Right lobe of liver (tissue), 6 donors: ENCODE measurements around the gene SRPK2. TPM values are rescaled to one million over a fixed set of nuclear protein-coding genes. Genes with fewer than 3 reads are reported as not detected.
"Not testable (repeated sequence)": the region's sequence is repeated elsewhere in the genome, so short reads cannot be mapped to it uniquely, and the experiment has no call there.

ENCODE experiments used
- ATAC-seq, 4 donors: fragments of 200-7000 bp; cut with Tn5 transposase; one replicate each; pipeline ENCODE4 v1.9.1; 2020; ENCODE audit warnings: mild to moderate bottlenecking in 4 of 4, moderate library complexity in 4 of 4
- DNase-seq, 3 donors: peaks; one replicate each; pipeline ENCODE4 v3.0.0-alpha.2; 2020
- H3K27ac ChIP-seq, 3 donors: fragments of 200-600 bp; one replicate each; pipeline ENCODE4 v1.8.0; 2022
- H3K27me3 ChIP-seq, 2 donors: fragments of 200-600 bp; one replicate each; pipeline ENCODE4 v1.8.0; 2022
- H3K36me3 ChIP-seq, 4 donors: fragments of 200-600 bp; sonication (generic) in 1 of 4; one replicate each; pipeline versions ENCODE4 v1.5.1 to v1.8.0; 2017 to 2022; ENCODE audit warnings: control low read depth in 1 of 4
- H3K4me1 ChIP-seq, 4 donors: fragments of 200-600 bp; sonication (generic) in 1 of 4; one replicate each; pipeline versions ENCODE4 v1.5.1 to v1.8.0; 2017 to 2022; ENCODE audit warnings: control low read depth in 1 of 4
- H3K4me3 ChIP-seq, 3 donors: fragments of 200-600 bp; one replicate each; pipeline ENCODE4 v1.8.0; 2022
- H3K9me3 ChIP-seq, 4 donors: fragments of 200-600 bp; sonication (generic) in 1 of 4; one replicate each; pipeline versions ENCODE4 v1.5.1 to v1.8.0; 2017 to 2022; ENCODE audit warnings: control low read depth in 1 of 4
- POLR2A ChIP-seq: fragments of 450-650 bp; IDR thresholded peaks from one replicate; pipeline ENCODE4 v1.6.1; 2017; ENCODE audit warnings: antibody characterized with exemption, mild to moderate bottlenecking
- WGBS: methylation state at CpG from one replicate; pipeline ENCODE4 v1.1.6; 2018; ENCODE audit warnings: low coverage, low lambda C conversion rate; ENCODE audit not compliant: insufficient coverage; ENCODE audit errors: missing lambda C conversion rate; 5-methylcytosine and 5-hydroxymethylcytosine counted together
- intact Hi-C, 2 donors: fragments of 100-400 bp; cut with DNase I; formaldehyde crosslinking; loops; one replicate each; pipeline versions ENCODE4 v1.11.2 to v1.14.1; 2022
- total RNA-seq, 6 experiments: library from RNA; depleted of rRNA in 2 of 6; stranded (reverse); fragments of >200 nt in 2 of 6; fragmentation: NEBNext Ultra II Directional in 3 of 6; extraction: Animal tissue kit (Norgen Biotek cat#: 25700) in 3 of 6; gene quantifications; one replicate each; pipeline versions ENCODE4 v1.1.0 to v1.2.4, GENCODE V29; 2016 to 2023
- TF ChIP-seq, protein P1 (sequence below), 4 donors: fragments of 200-600 bp in 3 of 4; fragments of 450-650 bp in 1 of 4; IDR thresholded peaks; one replicate each; pipeline versions ENCODE4 v1.5.1 to v1.8.0; 2016 to 2022; ENCODE audit warnings: antibody characterized with exemption in 4 of 4, mild to moderate bottlenecking in 2 of 4
- donor health status: DM: no; HTN: yes; CAD: no.
- donor health status: DM: no; HTN: no; CAD: no.
- donor health status: DM: no; HTN: no; CAD: no.
- donor health status: DM: no; HTN: yes; CAD: no.
- donor health status: DM: no; HTN: yes; CAD: no.

SRPK2 gene
- total RNA-seq, 6 experiments from 2014 or later = 15.5 to 21.1 (median 18.2) TPM

DNA sequence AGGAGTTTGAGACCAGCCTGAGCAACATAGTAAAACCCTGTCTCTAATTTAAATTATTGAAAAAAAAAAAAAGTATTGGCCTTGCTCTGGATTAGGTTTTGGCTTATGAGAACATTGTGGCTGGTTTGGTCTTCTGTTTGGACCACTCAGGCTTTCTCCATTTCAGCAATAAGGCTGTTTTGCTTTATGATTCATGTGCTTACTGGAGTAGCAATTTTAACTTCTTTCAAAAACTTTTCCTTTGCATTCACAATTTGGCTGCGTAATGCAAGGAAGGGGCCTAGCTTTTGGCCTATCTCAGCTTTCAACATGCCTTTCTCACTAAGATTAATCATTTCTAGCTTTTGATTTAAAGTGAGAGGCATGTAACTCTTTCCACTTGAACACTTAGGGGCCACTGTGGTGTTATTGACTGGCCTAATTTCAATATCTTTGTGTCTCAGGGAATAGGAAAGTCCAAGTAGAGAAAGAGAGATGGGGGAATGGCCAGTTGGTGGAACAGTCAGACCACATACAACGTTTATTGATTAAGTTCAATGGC, 38.0 kb upstream of the SRPK2 start:
- no peaks in the 10 kb centered on the region for H3K36me3 ChIP-seq
- H3K9me3 ChIP-seq = no peaks in the 10 kb centered on the region
- intact Hi-C loops = no loop called here
- H3K27ac ChIP-seq = no peak overlapping the region
- DNase-seq = no peak
- H3K27me3 ChIP-seq = no peaks in the 10 kb centered on the region
- WGBS = 63% methylated on average over 2 of the region's 2 CpGs
- no peak for ATAC-seq
- H3K4me3 ChIP-seq = no peak overlapping the region
- TF ChIP-seq POLR2A = no peak
- TF ChIP-seq, protein P1, sequence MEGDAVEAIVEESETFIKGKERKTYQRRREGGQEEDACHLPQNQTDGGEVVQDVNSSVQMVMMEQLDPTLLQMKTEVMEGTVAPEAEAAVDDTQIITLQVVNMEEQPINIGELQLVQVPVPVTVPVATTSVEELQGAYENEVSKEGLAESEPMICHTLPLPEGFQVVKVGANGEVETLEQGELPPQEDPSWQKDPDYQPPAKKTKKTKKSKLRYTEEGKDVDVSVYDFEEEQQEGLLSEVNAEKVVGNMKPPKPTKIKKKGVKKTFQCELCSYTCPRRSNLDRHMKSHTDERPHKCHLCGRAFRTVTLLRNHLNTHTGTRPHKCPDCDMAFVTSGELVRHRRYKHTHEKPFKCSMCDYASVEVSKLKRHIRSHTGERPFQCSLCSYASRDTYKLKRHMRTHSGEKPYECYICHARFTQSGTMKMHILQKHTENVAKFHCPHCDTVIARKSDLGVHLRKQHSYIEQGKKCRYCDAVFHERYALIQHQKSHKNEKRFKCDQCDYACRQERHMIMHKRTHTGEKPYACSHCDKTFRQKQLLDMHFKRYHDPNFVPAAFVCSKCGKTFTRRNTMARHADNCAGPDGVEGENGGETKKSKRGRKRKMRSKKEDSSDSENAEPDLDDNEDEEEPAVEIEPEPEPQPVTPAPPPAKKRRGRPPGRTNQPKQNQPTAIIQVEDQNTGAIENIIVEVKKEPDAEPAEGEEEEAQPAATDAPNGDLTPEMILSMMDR (IDR thresholded peaks at IDR 0.05) = no peak
- no peaks in the 10 kb centered on the region for H3K4me1 ChIP-seq

GRCh38 chr7:105423987-105424386, 35.3 kb upstream of the SRPK2 start:
- Histone ChIP-seq H3K36me3 (no peaks in the 10 kb centered on the region), H3K9me3 (no peaks in the 10 kb centered on the region), H3K27ac (no peak overlapping the region), H3K4me1 (no peaks in the 10 kb centered on the region), H3K27me3 (no peaks in the 10 kb centered on the region), H3K4me3 (no peak overlapping the region)
- intact Hi-C loops = no loop called here
- ATAC-seq (no peak), DNase-seq (no peak)
- no peak for TF ChIP-seq POLR2A
- TF ChIP-seq, protein P1 (IDR thresholded peaks at IDR 0.05) = no peak
- 92% methylated on average over 2 of the region's 2 CpGs for WGBS

- H3K36me3 ChIP-seq = no peaks in the 10 kb centered on the region
- WGBS = 81% methylated on average over 8 of the region's 8 CpGs
- H3K9me3 ChIP-seq = no peaks in the 10 kb centered on the region
- ATAC-seq = no peak
- H3K27ac ChIP-seq = no peak overlapping the region
- no peaks in the 10 kb centered on the region for H3K4me1 ChIP-seq
- H3K27me3 ChIP-seq = no peaks in the 10 kb centered on the region
- intact Hi-C loops = no loop called here
- no peak for TF ChIP-seq POLR2A
- TF ChIP-seq, protein P1 (IDR thresholded peaks at IDR 0.05) = no peak
- DNase-seq = no peak
- no peak overlapping the region for H3K4me3 ChIP-seq
These were observed 25.2 kb upstream of the SRPK2 start for GRCh38 chr7:105413887-105414437.

DNA sequence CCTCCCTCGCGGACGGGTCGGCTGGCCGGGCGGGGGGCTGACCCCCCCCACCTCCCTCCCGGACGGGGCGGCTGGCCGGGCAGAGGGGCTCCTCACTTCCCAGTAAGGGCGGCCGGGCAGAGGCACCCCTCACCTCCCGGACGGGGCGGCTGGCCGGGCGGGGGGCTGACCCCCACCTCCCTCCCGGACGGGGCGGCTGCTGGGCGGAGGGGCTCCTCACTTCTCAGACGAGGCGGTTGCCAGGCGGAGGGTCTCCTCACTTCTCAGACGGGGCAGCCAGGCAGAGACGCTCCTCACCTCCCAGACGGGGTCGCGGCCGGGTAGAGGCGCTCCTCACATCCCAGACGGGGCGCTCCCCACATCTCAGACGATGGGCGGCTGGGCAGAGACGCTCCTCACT, 22.1 kb upstream of the SRPK2 start:
- ATAC-seq, H3K36me3 ChIP-seq, intact Hi-C loops, DNase-seq, H3K4me3 ChIP-seq, H3K4me1 ChIP-seq, H3K27ac ChIP-seq, H3K9me3 ChIP-seq, H3K27me3 ChIP-seq: not testable (repeated sequence)
- WGBS = 80% methylated on average over 1 of the region's 36 CpGs

DNA sequence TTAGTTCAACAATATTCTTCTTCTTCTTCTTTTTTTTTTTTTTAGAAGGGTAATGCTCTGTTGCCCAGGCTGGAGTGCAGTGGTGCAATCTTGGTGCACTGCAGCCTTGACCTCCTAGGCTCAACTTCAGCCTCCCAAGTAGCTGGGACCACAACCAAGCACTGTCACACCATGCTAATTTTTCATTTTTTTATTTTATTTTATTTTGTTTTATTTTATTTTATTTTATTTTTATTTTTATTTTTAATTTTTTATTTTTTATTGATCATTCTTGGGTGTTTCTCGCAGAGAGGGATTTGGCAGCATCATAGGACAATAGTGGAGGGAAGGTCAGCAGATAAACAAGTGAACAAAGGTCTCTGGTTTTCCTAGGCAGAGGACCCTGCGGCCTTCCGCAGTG, 21.1 kb upstream of the SRPK2 start:
- H3K27me3 ChIP-seq, H3K9me3 ChIP-seq, DNase-seq, ATAC-seq, H3K4me1 ChIP-seq, H3K4me3 ChIP-seq, H3K36me3 ChIP-seq, H3K27ac ChIP-seq, intact Hi-C loops: not testable (repeated sequence)
- 42% methylated on average over 2 of the region's 3 CpGs for WGBS
